ENCODE results near the gene SNCAIP.

DNA sequence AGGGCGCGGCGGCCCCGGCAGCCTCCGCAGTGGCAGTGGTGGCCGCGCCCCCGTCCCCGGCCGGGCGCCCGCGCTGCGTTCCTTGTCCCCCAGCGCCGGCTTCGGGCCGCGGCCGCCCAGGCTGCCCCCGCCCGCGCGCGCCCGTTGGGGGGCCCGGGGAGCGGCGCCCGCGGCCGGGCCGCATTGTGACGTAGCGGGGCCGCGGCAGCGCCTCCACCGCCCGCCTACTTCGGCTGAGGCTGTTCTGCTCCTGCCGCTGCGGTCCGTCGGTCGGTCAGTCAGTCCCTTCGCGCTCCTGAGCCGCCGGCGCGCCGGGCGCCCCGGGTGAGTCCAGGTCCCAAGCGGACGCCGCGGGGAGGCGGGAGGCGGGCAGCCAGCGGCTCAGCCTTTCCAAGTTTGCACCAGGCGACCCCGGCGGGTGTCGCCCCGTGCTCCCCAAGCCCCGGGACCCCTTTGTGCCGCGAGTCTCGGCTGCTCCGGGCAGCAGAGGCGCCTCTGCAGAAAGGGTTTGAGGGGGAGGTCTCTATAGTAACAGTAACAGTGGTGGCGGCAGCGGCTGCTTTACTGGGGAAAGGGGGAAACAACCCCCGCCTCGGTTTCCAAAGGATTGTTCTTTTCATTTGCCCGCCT is at the start of gene SNCAIP:
- TF ChIP-seq, protein P1, sequence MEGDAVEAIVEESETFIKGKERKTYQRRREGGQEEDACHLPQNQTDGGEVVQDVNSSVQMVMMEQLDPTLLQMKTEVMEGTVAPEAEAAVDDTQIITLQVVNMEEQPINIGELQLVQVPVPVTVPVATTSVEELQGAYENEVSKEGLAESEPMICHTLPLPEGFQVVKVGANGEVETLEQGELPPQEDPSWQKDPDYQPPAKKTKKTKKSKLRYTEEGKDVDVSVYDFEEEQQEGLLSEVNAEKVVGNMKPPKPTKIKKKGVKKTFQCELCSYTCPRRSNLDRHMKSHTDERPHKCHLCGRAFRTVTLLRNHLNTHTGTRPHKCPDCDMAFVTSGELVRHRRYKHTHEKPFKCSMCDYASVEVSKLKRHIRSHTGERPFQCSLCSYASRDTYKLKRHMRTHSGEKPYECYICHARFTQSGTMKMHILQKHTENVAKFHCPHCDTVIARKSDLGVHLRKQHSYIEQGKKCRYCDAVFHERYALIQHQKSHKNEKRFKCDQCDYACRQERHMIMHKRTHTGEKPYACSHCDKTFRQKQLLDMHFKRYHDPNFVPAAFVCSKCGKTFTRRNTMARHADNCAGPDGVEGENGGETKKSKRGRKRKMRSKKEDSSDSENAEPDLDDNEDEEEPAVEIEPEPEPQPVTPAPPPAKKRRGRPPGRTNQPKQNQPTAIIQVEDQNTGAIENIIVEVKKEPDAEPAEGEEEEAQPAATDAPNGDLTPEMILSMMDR (IDR thresholded peaks at IDR 0.05; ENCODE audit: insufficient read depth, low read length), result no peak
- no peak for TF ChIP-seq POLR2AphosphoS5 (IDR thresholded peaks at IDR 0.05; ENCODE audit: low read depth)
- TF ChIP-seq SPI1 (IDR thresholded peaks at IDR 0.05; ENCODE audit: borderline replicate concordance, low read depth), result no peak
